Nucleus accumbens (tissue), 56 donors: ENCODE measurements around the gene TUBB2B.
"Not testable (repeated sequence)": the region's sequence is repeated elsewhere in the genome, so short reads cannot be mapped to it uniquely, and the experiment has no call there.

Source experiments
- DNase-seq, 56 donors: peaks; one replicate each; lab custom pipeline; 2025; lab: John Stamatoyannopoulos, UW

The TUBB2B gene

GRCh38 chr6:3194535-3195419, 32.7 kb downstream of the TUBB2B start:
- peak in 54 of 56 donors; percentile 9 to 93 (median 66) for DNase-seq

GRCh38 chr6:3193102-3193849, 34.2 kb downstream of the TUBB2B start:
- DNase-seq, result peak in 26 of 56 donors; percentile 3 to 40 (median 12)

- no peak for DNase-seq
Measured at GRCh38 chr6:3190779-3191178, 36.7 kb downstream of the TUBB2B start.

GRCh38 chr6:3190056-3190455, 37.4 kb downstream of the TUBB2B start:
- DNase-seq, result no peak

GRCh38 chr6:3189192-3189591, 38.3 kb downstream of the TUBB2B start:
- not testable (repeated sequence) for DNase-seq

- DNase-seq, result no peak
Measured at GRCh38 chr6:3188262-3188661, 39.2 kb downstream of the TUBB2B start.

GRCh38 chr6:3186974-3187382, 40.5 kb downstream of the TUBB2B start:
- DNase-seq, result no peak

- DNase-seq, result no peak
Measured at GRCh38 chr6:3183066-3183465, 44.4 kb downstream of the TUBB2B start.

- no peak for DNase-seq
Measured at GRCh38 chr6:3181105-3181504, 46.3 kb downstream of the TUBB2B start.

GRCh38 chr6:3179945-3180344, 47.5 kb downstream of the TUBB2B start:
- DNase-seq, result not testable (repeated sequence)

- DNase-seq, result not testable (repeated sequence)
Measured at GRCh38 chr6:3178666-3179065, 48.8 kb downstream of the TUBB2B start.

GRCh38 chr6:3176562-3177355, 50.7 kb downstream of the TUBB2B start:
- DNase-seq, result peak in 31 of 56 donors; percentile 5 to 71 (median 21)

- no peak for DNase-seq
Measured at GRCh38 chr6:3175715-3176402, 51.6 kb downstream of the TUBB2B start.
